ENCODE results near the gene TYK2.
"Not testable (repeated sequence)": the region's sequence is repeated elsewhere in the genome, so short reads cannot be mapped to it uniquely, and the experiment has no call there.

- TF ChIP-seq CTCF (IDR thresholded peaks at IDR 0.05; ENCODE audit: insufficient read depth, low read length, poor library complexity, severe bottlenecking); EZH2phosphoT487 (conservative IDR thresholded peaks at IDR 0.05; ENCODE audit: low read length): not testable (repeated sequence)
These were observed 30.9 kb upstream of the TYK2 start for GRCh38 chr19:10411224-10411623.
